HEK293 (cell line): Measurements from ENCODE around the gene TMEM88.

ENCODE experiments used
- CTCF ChIA-PET: fragments of 350-600 bp; formaldehyde crosslinking; extraction: SDS; loops from one replicate; lab custom pipeline; 2021; ENCODE audit warnings: antibody characterized with exemption; lab: Yijun Ruan, JAX
- POLR2A ChIA-PET: fragments of 300-600 bp; formaldehyde crosslinking; extraction: SDS; loops from one replicate; lab custom pipeline; 2020; ENCODE audit warnings: antibody characterized with exemption, inconsistent platforms; lab: Yijun Ruan, JAX
- H3K27ac ChIP-seq: fragments of 200-500 bp; sonication (Bioruptor generic); 2 replicates; pipeline ENCODE4 v1.5.1; 2014; ENCODE audit warnings: low read depth, low read length, control low read depth, inconsistent platforms; ENCODE audit errors: extremely low read depth
- H3K36me3 ChIP-seq, 2 experiments: fragments of 200-500 bp in 1 of 2; sonication (Bioruptor generic) in 1 of 2; 1 replicate in 1 of 2; 2 replicates in 1 of 2; pipeline ENCODE4 v1.5.1; 2014 to 2017; ENCODE audit warnings: inconsistent platforms in 2 of 2, low read length in 2 of 2; ENCODE audit not compliant: control insufficient read depth in 2 of 2, insufficient read depth in 1 of 2
- H3K4me1 ChIP-seq: fragments of 200-500 bp; sonication (Bioruptor generic); 2 replicates; pipeline ENCODE4 v1.5.1; 2014; ENCODE audit warnings: mild to moderate bottlenecking, low read length, inconsistent platforms; ENCODE audit not compliant: control insufficient read depth, insufficient read depth
- H3K4me3 ChIP-seq: 2 replicates; pipeline ENCODE4 v1.5.1; 2011; ENCODE audit warnings: low read depth, mild to moderate bottlenecking, control low read depth, low read length, moderate library complexity
- H3K9me3 ChIP-seq: fragments of 200-500 bp; sonication (Bioruptor generic); 2 replicates; pipeline ENCODE4 v1.5.1; 2014; ENCODE audit warnings: low read depth, low read length, inconsistent platforms; ENCODE audit not compliant: control insufficient read depth, insufficient read depth
- EGR2 ChIP-seq: fragments of 450-650 bp; formaldehyde crosslinking; IDR thresholded peaks from 2 replicates; pipeline ENCODE4 v1.5.1; 2016; ENCODE audit warnings: low read depth, missing biosample characterization, missing genetic modification characterization
- MEIS1 ChIP-seq: sonication (generic); formaldehyde crosslinking; IDR thresholded peaks from 2 replicates; pipeline ENCODE4 v1.8.1; 2022; ENCODE audit warnings: missing genetic modification reagents, mild to moderate bottlenecking, borderline replicate concordance
- OVOL3 ChIP-seq: fragments of 450-650 bp; formaldehyde crosslinking; IDR thresholded peaks from 2 replicates; pipeline ENCODE4 v1.5.1; 2016; ENCODE audit warnings: missing biosample characterization, missing genetic modification characterization
- SCRT1 ChIP-seq: fragments of 450-650 bp; formaldehyde crosslinking; IDR thresholded peaks from 2 replicates; pipeline ENCODE4 v1.5.1; 2016; ENCODE audit warnings: missing biosample characterization, missing genetic modification characterization, borderline replicate concordance
- ZBTB49 ChIP-seq: fragments of 450-650 bp; formaldehyde crosslinking; IDR thresholded peaks from 2 replicates; pipeline ENCODE4 v1.5.1; 2016; ENCODE audit warnings: missing biosample characterization, missing genetic modification characterization, low read depth
- ZEB2 ChIP-seq: fragments of 450-650 bp; formaldehyde crosslinking; IDR thresholded peaks from 2 replicates; pipeline ENCODE4 v1.5.1; 2016; ENCODE audit warnings: missing biosample characterization, missing genetic modification characterization
- ZFHX2 ChIP-seq: fragments of 450-650 bp; formaldehyde crosslinking; conservative IDR thresholded peaks from 2 replicates; pipeline ENCODE4 v1.5.1; 2016; ENCODE audit warnings: missing biosample characterization, missing genetic modification characterization
- ZNF280D ChIP-seq: fragments of 450-650 bp; formaldehyde crosslinking; IDR thresholded peaks from 2 replicates; pipeline ENCODE4 v1.5.1; 2016; ENCODE audit warnings: missing biosample characterization, missing genetic modification characterization
- ZNF292 ChIP-seq: fragments of 450-650 bp; formaldehyde crosslinking; IDR thresholded peaks from 2 replicates; pipeline ENCODE4 v1.5.1; 2016; ENCODE audit warnings: low read depth, missing biosample characterization, missing genetic modification characterization, borderline replicate concordance
- ZNF302 ChIP-seq: fragments of 450-650 bp; formaldehyde crosslinking; IDR thresholded peaks from 2 replicates; pipeline ENCODE4 v1.5.1; 2016; ENCODE audit warnings: missing biosample characterization, missing genetic modification characterization, low read depth
- ZNF560 ChIP-seq: fragments of 450-650 bp; formaldehyde crosslinking; IDR thresholded peaks from 2 replicates; pipeline ENCODE4 v1.5.1; 2017; ENCODE audit warnings: missing biosample characterization, missing genetic modification characterization, borderline replicate concordance
- ZNF596 ChIP-seq: fragments of 450-650 bp; IDR thresholded peaks from 2 replicates; pipeline ENCODE4 v1.5.0; 2018; ENCODE audit warnings: missing biosample characterization, mild to moderate bottlenecking, missing genetic modification characterization, moderate library complexity
- ZNF600 ChIP-seq: fragments of 450-650 bp; formaldehyde crosslinking; IDR thresholded peaks from 2 replicates; pipeline ENCODE4 v1.5.1; 2016; ENCODE audit warnings: missing biosample characterization, missing genetic modification characterization
- ZNF654 ChIP-seq: fragments of 450-650 bp; formaldehyde crosslinking; IDR thresholded peaks from 2 replicates; pipeline ENCODE4 v1.5.1; 2016; ENCODE audit warnings: low read depth, missing biosample characterization, missing genetic modification characterization
- ZSCAN16 ChIP-seq: fragments of 450-650 bp; formaldehyde crosslinking; IDR thresholded peaks from 2 replicates; pipeline ENCODE4 v1.5.1; 2016; ENCODE audit warnings: missing biosample characterization, missing genetic modification characterization
- ZSCAN23 ChIP-seq: fragments of 450-650 bp; formaldehyde crosslinking; IDR thresholded peaks from 2 replicates; pipeline ENCODE4 v1.5.1; 2016; ENCODE audit warnings: missing biosample characterization, missing genetic modification characterization
- ZXDB ChIP-seq: fragments of 450-650 bp; formaldehyde crosslinking; IDR thresholded peaks from 2 replicates; pipeline ENCODE4 v1.5.1; 2016; ENCODE audit warnings: missing biosample characterization, missing genetic modification characterization

The TMEM88 gene

GRCh38 chr17:7806587-7806986 lies 48.3 kb upstream of the TMEM88 start (continued):
- TF ChIP-seq ZNF600 (tag by site-specific recombination) = no peak

- peak; percentile 71 for TF ChIP-seq EGR2 (tag by site-specific recombination)
- TF ChIP-seq ZXDB (tag by site-specific recombination) = no peak
- no peak for TF ChIP-seq ZSCAN16 (tag by site-specific recombination)
- TF ChIP-seq ZFHX2 (tag by site-specific recombination) = peak; percentile 48
- ChIA-PET POLR2A (no interaction called here), CTCF (no interaction called here)
- H3K4me1 ChIP-seq = no peaks in the 10 kb centered on the region
- no peaks in the 10 kb centered on the region for H3K36me3 ChIP-seq
- H3K9me3 ChIP-seq = no peaks in the 10 kb centered on the region
- H3K4me3 ChIP-seq = no peak overlapping the region
- H3K27ac ChIP-seq = no peak overlapping the region
Measured at GRCh38 chr17:7807206-7807605, 47.7 kb upstream of the TMEM88 start.

GRCh38 chr17:7809086-7809790 lies 45.6 kb upstream of the TMEM88 start:
- H3K27ac ChIP-seq = no peak overlapping the region
- CTCF ChIA-PET = interaction anchor here (0.6 to 0.8 kb wide), 2 partner anchors 232 to 344 kb away, joined by 3 to 4 read pairs; no protein-coding TSS in a partner anchor
- no peak overlapping the region for H3K4me3 ChIP-seq
- H3K4me1 ChIP-seq = no peaks in the 10 kb centered on the region
- TF ChIP-seq ZNF292 (tag by site-specific recombination) (no peak), ZBTB49 (tag by site-specific recombination) (no peak), ZNF560 (tag by site-specific recombination) (no peak), ZNF596 (no peak), ZSCAN23 (tag by site-specific recombination) (no peak), OVOL3 (tag by site-specific recombination) (no peak), MEIS1 (CRISPR knock-in tag) (no peak), SCRT1 (tag by site-specific recombination) (no peak), ZEB2 (tag by site-specific recombination) (no peak), ZNF302 (no peak), ZNF654 (no peak), ZNF280D (tag by site-specific recombination) (no peak)
- H3K9me3 ChIP-seq = no peaks in the 10 kb centered on the region
- H3K36me3 ChIP-seq = no peaks in the 10 kb centered on the region
- POLR2A ChIA-PET = interaction anchor here (0.6 kb wide), 1 partner anchor 8 kb away, joined by 3 read pairs; no protein-coding TSS in a partner anchor
